Liver (tissue), 9 donors: Measurements from ENCODE around the gene AKR1B15. TPM values are rescaled to one million over a fixed set of nuclear protein-coding genes. Genes with fewer than 3 reads are reported as not detected.
"Not testable (repeated sequence)": the region's sequence is repeated elsewhere in the genome, so short reads cannot be mapped to it uniquely, and the experiment has no call there.

Experiments
- DNase-seq: peaks from one replicate; pipeline ENCODE4 v3.0.0-alpha.2; 2017; ENCODE audit warnings: low spot score
- H3K27ac ChIP-seq, 2 donors: one replicate each; pipeline ENCODE4 v1.7.0; 2013; ENCODE audit warnings: inconsistent platforms in 2 of 2, low read length in 2 of 2, control low read depth in 1 of 2, low read depth in 1 of 2, mild to moderate bottlenecking in 1 of 2
- H3K27me3 ChIP-seq, 4 donors: one replicate each; pipeline versions ENCODE4 v1.6.1 to v1.7.0; 2013; ENCODE audit warnings: low read length in 3 of 4, inconsistent platforms in 1 of 4, mild to moderate bottlenecking in 1 of 4, moderate library complexity in 1 of 4; ENCODE audit not compliant: control insufficient read depth in 4 of 4, insufficient read depth in 4 of 4
- H3K36me3 ChIP-seq, 4 donors: one replicate each; pipeline versions ENCODE4 v1.6.1 to v1.7.0; 2013; ENCODE audit warnings: low read length in 3 of 4, mild to moderate bottlenecking in 3 of 4, low read depth in 1 of 4, moderate library complexity in 1 of 4; ENCODE audit not compliant: control insufficient read depth in 4 of 4, insufficient read depth in 3 of 4
- H3K4me1 ChIP-seq, 4 donors: one replicate each; pipeline versions ENCODE4 v1.6.1 to v1.7.0; 2013; ENCODE audit warnings: low read length in 3 of 4, mild to moderate bottlenecking in 3 of 4, moderate library complexity in 1 of 4; ENCODE audit not compliant: control insufficient read depth in 4 of 4, insufficient read depth in 4 of 4
- H3K4me3 ChIP-seq, 3 donors: one replicate each; pipeline versions ENCODE4 v1.6.1 to v1.7.0; 2013; ENCODE audit warnings: low read length in 3 of 3, control low read depth in 1 of 3, low read depth in 1 of 3, mild to moderate bottlenecking in 1 of 3
- H3K9ac ChIP-seq, 2 donors: one replicate each; pipeline ENCODE4 v1.7.0; 2013; ENCODE audit warnings: low read length in 2 of 2, mild to moderate bottlenecking in 2 of 2, moderate library complexity in 2 of 2, control low read depth in 1 of 2, low read depth in 1 of 2
- H3K9me3 ChIP-seq, 4 donors: one replicate each; pipeline versions ENCODE4 v1.6.1 to v1.7.0; 2013; ENCODE audit warnings: low read length in 3 of 4; ENCODE audit not compliant: control insufficient read depth in 4 of 4
- EGR1 ChIP-seq, 2 donors: IDR thresholded peaks; 2 replicates each; pipeline ENCODE4 v1.6.1; 2016 to 2018; ENCODE audit warnings: antibody characterized with exemption in 2 of 2, low read depth in 2 of 2
- FOXA1 ChIP-seq: IDR thresholded peaks from 2 replicates; pipeline ENCODE4 v1.6.1; 2016; ENCODE audit warnings: antibody characterized with exemption
- FOXA2 ChIP-seq: IDR thresholded peaks from 2 replicates; pipeline ENCODE4 v1.6.1; 2016; ENCODE audit warnings: antibody characterized with exemption
- JUND ChIP-seq, 2 donors: IDR thresholded peaks; 2 replicates each; pipeline ENCODE4 v1.6.1; 2016; ENCODE audit warnings: antibody characterized with exemption in 2 of 2
- NR2F2 ChIP-seq: IDR thresholded peaks from 2 replicates; pipeline ENCODE4 v1.6.1; 2016; ENCODE audit warnings: antibody characterized with exemption
- SP1 ChIP-seq: IDR thresholded peaks from 2 replicates; pipeline ENCODE4 v1.6.1; 2018; ENCODE audit warnings: antibody characterized with exemption, mild to moderate bottlenecking
- TAF1 ChIP-seq: conservative IDR thresholded peaks from 2 replicates; pipeline ENCODE4 v1.6.1; 2016; ENCODE audit warnings: antibody characterized with exemption, mild to moderate bottlenecking
- YY1 ChIP-seq: IDR thresholded peaks from 2 replicates; pipeline ENCODE4 v1.6.1; 2016; ENCODE audit warnings: antibody characterized with exemption, mild to moderate bottlenecking
- ZBTB33 ChIP-seq: IDR thresholded peaks from 2 replicates; pipeline ENCODE4 v1.6.1; 2016; ENCODE audit warnings: antibody characterized with exemption
- WGBS: extraction: QIAGEN DNeasy Blood & Tissue Kit; methylation state at CpG from one replicate; pipeline ENCODE4 v1.1.7; 2013; 5-methylcytosine and 5-hydroxymethylcytosine counted together
- polyA plus RNA-seq, 2 donors: library from polyadenylated mRNA; stranded (reverse) in 1 of 2; unstranded in 1 of 2; fragments of 200-250 nt in 1 of 2; fragments of >200 nt in 1 of 2; fragmentation: Nextera tagmentation in 1 of 2; extraction: Ambion mirVana in 1 of 2; gene quantifications; one replicate each; pipeline versions ENCODE4 v1.2.1 to v1.2.3, GENCODE V29; 2013 to 2015
- total RNA-seq, 2 donors: library from RNA; depleted of rRNA; stranded (reverse); fragments of >200 nt; gene quantifications; one replicate each; pipeline ENCODE4 v1.2.3, GENCODE V29; 2014
- TF ChIP-seq, protein P1 (sequence below): IDR thresholded peaks from 2 replicates; pipeline ENCODE4 v1.6.1; 2016; ENCODE audit warnings: antibody characterized with exemption
- TF ChIP-seq, protein P2 (sequence below): fragments of 150-350 bp; IDR thresholded peaks from 2 replicates; pipeline ENCODE4 v1.5.1; 2017; ENCODE audit warnings: improper control_type of control experiment, low read depth, low read length; ENCODE audit not compliant: missing input control
- TF ChIP-seq, protein P3 (sequence below): IDR thresholded peaks from 2 replicates; pipeline ENCODE4 v1.6.1; 2016; ENCODE audit warnings: antibody characterized with exemption, mild to moderate bottlenecking
- donor health status: healthy.
- donor health status: healthy.
- donor health status: healthy.
- donor health status: healthy.
- donor health status: healthy.

AKR1B15 gene
- total and polyA plus RNA-seq, 4 donors = 0.12 TPM; not detected in 3

GRCh38 chr7:134562136-134562535, 13.2 kb downstream of the AKR1B15 start:
- Histone ChIP-seq H3K27me3 (no peaks in the 10 kb centered on the region), H3K27ac (no peak overlapping the region), H3K9ac (no peak overlapping the region), H3K4me3 (no peak overlapping the region), H3K9me3 (peaks cover 0 to 4% (median 0%) of the 10 kb centered on the region in 4 donors), H3K36me3 (no peaks in the 10 kb centered on the region), H3K4me1 (no peaks in the 10 kb centered on the region)
- no peak for DNase-seq
- TF ChIP-seq, protein P1, sequence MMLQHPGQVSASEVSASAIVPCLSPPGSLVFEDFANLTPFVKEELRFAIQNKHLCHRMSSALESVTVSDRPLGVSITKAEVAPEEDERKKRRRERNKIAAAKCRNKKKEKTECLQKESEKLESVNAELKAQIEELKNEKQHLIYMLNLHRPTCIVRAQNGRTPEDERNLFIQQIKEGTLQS = no peak
- TF ChIP-seq EGR1 (IDR thresholded peaks at IDR 0.05; ENCODE audit: low read depth in 2 of 2) = no peak
- WGBS = 83% methylated on average over 6 of the region's 6 CpGs

DNA sequence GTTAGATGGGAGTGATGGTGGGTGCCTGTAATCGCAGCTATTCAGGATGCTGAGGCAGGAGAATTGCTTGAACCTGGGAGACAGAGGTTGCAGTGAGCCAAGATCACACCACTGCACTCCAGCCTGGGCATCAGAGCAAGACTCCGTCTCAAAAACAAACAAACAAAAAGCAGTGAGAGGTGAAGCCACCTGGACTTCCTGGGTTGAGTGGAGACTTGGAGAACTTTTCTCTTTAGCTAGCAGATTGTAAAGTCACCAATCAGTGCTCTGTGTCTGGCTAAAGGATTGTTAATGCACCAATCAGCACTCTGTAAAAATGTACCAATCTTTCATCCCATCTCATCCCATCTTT, 14.5 kb downstream of the AKR1B15 start:
- not testable (repeated sequence) for DNase-seq, H3K9ac ChIP-seq, H3K27ac ChIP-seq, H3K4me3 ChIP-seq, H3K27me3 ChIP-seq, H3K4me1 ChIP-seq, H3K36me3 ChIP-seq, H3K9me3 ChIP-seq
- peak; percentile 10 for TF ChIP-seq YY1
- 68% methylated on average over 2 of the region's 2 CpGs for WGBS

DNA sequence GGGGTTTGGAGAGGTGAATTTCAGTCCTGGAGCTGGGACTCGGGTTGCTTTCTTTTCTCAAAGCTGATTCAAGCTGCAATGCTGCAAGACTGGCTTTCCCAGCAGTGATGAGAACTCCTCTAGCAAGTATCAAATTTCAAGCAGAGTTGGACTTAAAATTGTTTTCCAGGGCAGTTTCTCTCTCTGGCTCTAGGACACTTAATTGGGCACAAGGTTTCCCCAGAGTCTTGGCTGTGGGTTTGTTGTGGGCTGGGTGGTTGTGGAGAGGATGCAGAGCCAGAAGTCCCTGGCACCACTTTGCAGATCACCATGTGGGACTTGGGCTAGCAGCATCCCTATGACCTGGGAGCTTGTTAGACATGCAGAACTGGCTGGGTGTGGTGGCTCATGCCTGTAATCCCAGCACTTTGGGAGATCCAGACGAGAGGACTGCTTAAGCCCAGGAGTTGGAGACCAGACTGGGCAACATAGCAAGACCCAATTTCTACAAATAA, 16.8 kb downstream of the AKR1B15 start:
- H3K27ac ChIP-seq = no peak overlapping the region
- WGBS = 64% methylated on average over 2 of the region's 2 CpGs
- H3K4me1 ChIP-seq = no peaks in the 10 kb centered on the region
- H3K27me3 ChIP-seq = no peaks in the 10 kb centered on the region
- no peaks in the 10 kb centered on the region for H3K36me3 ChIP-seq
- peaks cover 0 to 4% (median 0%) of the 10 kb centered on the region in 4 donors for H3K9me3 ChIP-seq
- DNase-seq = no peak
- no peak overlapping the region for H3K9ac ChIP-seq
- no peak overlapping the region for H3K4me3 ChIP-seq
- TF ChIP-seq TAF1 (no peak), FOXA2 (no peak), ZBTB33 (no peak), NR2F2 (no peak), SP1 (no peak), YY1 (no peak), JUND (IDR thresholded peaks at IDR 0.05) (no peak), FOXA1 (no peak)
- TF ChIP-seq, protein P2, sequence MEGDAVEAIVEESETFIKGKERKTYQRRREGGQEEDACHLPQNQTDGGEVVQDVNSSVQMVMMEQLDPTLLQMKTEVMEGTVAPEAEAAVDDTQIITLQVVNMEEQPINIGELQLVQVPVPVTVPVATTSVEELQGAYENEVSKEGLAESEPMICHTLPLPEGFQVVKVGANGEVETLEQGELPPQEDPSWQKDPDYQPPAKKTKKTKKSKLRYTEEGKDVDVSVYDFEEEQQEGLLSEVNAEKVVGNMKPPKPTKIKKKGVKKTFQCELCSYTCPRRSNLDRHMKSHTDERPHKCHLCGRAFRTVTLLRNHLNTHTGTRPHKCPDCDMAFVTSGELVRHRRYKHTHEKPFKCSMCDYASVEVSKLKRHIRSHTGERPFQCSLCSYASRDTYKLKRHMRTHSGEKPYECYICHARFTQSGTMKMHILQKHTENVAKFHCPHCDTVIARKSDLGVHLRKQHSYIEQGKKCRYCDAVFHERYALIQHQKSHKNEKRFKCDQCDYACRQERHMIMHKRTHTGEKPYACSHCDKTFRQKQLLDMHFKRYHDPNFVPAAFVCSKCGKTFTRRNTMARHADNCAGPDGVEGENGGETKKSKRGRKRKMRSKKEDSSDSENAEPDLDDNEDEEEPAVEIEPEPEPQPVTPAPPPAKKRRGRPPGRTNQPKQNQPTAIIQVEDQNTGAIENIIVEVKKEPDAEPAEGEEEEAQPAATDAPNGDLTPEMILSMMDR = no peak
- TF ChIP-seq, protein P1 = no peak
- TF ChIP-seq, protein P3, sequence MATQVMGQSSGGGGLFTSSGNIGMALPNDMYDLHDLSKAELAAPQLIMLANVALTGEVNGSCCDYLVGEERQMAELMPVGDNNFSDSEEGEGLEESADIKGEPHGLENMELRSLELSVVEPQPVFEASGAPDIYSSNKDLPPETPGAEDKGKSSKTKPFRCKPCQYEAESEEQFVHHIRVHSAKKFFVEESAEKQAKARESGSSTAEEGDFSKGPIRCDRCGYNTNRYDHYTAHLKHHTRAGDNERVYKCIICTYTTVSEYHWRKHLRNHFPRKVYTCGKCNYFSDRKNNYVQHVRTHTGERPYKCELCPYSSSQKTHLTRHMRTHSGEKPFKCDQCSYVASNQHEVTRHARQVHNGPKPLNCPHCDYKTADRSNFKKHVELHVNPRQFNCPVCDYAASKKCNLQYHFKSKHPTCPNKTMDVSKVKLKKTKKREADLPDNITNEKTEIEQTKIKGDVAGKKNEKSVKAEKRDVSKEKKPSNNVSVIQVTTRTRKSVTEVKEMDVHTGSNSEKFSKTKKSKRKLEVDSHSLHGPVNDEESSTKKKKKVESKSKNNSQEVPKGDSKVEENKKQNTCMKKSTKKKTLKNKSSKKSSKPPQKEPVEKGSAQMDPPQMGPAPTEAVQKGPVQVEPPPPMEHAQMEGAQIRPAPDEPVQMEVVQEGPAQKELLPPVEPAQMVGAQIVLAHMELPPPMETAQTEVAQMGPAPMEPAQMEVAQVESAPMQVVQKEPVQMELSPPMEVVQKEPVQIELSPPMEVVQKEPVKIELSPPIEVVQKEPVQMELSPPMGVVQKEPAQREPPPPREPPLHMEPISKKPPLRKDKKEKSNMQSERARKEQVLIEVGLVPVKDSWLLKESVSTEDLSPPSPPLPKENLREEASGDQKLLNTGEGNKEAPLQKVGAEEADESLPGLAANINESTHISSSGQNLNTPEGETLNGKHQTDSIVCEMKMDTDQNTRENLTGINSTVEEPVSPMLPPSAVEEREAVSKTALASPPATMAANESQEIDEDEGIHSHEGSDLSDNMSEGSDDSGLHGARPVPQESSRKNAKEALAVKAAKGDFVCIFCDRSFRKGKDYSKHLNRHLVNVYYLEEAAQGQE = no peak
